GM12864 (cell line): ENCODE data around the gene PIEZO2.

Experiments used
- DNase-seq: peaks from one replicate; pipeline ENCODE4 v3.0.0-alpha.2; 2011; ENCODE audit warnings: low read depth
- H3K4me3 ChIP-seq: 2 replicates; pipeline ENCODE4 v1.5.1; 2011; ENCODE audit warnings: mild to moderate bottlenecking, low read depth, low read length, control low read depth
- TF ChIP-seq, protein P1 (sequence below): IDR thresholded peaks from 2 replicates; pipeline ENCODE4 v1.5.1; 2011; ENCODE audit warnings: low read depth, mild to moderate bottlenecking, moderate library complexity, low read length, control low read depth, inconsistent platforms; ENCODE audit errors: missing control alignments

The PIEZO2 gene

DNA sequence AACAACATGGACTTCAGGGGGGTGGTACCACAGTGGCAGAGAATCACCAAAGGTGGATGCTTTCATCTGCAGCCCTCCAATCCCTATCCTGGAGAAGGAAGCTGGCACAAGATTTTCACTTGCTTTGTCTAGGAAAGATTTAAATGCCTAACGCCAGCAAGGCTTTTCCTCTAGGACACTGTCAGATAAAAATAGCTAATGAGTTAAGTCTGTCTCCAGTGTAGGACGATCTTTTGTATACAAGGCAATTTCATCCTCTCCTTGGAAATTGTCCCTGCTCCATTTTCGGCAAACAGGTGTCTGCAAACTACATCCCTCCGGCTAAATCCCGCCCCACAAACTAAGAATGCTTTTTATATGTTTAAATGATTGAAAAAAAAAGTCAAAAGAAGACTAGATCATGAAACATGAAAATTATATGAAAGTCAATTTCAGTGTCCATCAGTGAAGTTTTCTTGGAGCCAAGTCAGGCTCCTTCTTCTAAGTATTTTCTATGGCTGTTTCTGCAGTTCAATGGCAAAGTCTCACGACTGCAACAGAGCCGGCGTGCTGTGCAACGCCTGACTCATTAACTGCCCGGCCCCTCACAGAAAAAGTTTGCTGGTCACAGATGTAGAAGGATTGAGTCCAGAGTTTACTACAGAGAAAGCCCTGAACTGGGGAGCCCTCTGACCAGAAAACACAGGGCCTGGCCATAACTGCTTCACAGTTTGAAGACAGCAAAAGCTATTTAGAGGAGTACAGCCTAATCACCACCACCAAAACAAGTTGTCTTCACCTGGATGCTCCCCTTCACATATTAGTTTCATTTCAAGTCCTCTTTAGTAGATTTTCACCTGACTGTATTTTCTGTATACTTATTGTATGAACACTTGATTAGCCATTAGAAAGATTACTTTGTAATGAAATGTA, 52.3 kb downstream of the PIEZO2 start:
- no peak for DNase-seq
- no peak overlapping the region for H3K4me3 ChIP-seq
- TF ChIP-seq, protein P1, sequence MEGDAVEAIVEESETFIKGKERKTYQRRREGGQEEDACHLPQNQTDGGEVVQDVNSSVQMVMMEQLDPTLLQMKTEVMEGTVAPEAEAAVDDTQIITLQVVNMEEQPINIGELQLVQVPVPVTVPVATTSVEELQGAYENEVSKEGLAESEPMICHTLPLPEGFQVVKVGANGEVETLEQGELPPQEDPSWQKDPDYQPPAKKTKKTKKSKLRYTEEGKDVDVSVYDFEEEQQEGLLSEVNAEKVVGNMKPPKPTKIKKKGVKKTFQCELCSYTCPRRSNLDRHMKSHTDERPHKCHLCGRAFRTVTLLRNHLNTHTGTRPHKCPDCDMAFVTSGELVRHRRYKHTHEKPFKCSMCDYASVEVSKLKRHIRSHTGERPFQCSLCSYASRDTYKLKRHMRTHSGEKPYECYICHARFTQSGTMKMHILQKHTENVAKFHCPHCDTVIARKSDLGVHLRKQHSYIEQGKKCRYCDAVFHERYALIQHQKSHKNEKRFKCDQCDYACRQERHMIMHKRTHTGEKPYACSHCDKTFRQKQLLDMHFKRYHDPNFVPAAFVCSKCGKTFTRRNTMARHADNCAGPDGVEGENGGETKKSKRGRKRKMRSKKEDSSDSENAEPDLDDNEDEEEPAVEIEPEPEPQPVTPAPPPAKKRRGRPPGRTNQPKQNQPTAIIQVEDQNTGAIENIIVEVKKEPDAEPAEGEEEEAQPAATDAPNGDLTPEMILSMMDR, result no peak

DNA sequence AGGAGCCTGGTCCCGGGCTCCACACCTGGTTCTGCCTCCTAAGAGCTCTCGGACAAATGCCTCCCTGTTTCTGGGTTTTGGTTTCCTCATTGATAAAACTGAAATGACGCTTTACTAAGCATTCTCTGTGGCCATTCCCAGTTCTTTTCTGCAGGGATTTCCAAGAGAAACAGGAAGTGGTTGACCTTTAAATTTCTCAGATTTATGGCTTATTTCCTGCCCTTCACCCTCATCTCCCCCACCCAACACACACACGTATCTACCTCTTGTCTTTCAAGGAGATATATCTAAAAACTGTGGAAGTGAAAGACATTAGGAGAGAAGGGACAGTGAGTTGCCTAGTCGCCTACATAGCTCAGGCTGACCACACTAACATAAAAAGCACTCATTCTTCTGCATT, 53.0 kb downstream of the PIEZO2 start:
- H3K4me3 ChIP-seq, result no peak overlapping the region
- DNase-seq, result no peak
- TF ChIP-seq, protein P1, result no peak

DNA sequence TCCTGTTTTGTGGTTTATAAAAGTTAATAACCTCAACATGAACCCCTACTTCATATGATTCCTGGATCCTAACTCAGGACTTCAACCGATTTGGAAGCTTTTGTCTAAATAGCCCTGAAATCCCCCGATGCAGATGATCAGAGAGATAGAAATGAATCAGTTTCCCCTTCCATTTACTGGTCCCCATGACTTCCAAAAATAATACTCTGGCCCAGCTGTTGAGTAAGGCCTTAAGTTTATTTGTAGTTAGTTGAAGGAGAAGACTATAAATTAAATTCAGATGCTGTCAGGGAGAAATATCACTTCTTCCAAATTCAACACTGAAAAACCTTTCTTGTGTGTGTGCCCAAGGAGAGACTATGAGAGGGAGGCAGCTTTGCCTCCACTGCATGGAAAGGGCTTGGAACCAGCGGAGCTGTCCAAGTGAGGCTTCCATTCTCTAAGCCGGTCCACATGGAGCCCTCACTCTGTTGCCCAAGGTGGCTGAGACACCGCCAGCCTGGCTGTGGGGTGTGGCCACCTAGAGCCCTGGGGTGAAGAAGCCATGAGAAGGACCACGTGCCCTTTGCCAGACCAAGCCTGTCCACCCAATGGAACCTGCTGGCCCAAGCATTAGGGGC, 53.6 kb downstream of the PIEZO2 start:
- DNase-seq, result no peak
- no peak overlapping the region for H3K4me3 ChIP-seq
- TF ChIP-seq, protein P1, result no peak

DNA sequence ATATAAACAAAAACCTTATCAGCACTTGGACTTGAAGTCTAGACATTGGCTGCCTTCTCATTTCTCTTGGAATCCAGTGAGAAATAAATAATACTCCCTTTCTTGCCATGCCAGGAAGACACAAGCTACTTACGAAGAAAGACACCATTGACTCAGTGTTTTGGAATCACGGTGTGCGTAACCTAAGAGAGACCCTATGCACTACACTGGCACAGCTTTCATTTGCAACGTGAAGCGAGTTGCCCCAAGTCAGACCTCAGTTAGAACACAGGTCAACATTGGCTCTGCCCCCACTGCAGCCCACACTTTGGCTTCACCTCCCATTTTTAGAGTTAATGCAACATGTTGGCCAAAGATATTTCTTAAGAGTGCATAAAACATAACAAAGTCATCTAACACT, 54.2 kb downstream of the PIEZO2 start:
- no peak for DNase-seq
- H3K4me3 ChIP-seq, result no peak overlapping the region
- TF ChIP-seq, protein P1, result no peak

DNA sequence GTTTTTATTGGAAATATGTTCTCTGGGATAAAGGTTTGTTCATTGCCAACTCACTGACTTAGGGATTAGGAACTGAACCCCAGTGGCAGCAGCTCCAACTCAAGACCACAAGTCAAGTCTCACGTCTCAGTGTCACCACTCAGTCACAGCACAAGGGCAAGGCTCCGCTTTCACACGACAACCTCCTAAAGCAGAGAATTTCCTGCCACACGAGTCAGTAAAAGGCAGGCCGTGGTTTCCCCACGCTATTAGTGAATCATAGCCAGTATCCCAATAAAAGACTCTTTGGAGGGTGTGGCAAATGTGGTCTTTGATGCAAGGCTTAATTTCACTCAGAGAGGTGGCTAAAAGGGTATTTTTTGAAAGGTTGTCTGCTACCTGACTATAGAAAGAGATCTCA, 57.6 kb downstream of the PIEZO2 start:
- TF ChIP-seq, protein P1, result no peak

DNA sequence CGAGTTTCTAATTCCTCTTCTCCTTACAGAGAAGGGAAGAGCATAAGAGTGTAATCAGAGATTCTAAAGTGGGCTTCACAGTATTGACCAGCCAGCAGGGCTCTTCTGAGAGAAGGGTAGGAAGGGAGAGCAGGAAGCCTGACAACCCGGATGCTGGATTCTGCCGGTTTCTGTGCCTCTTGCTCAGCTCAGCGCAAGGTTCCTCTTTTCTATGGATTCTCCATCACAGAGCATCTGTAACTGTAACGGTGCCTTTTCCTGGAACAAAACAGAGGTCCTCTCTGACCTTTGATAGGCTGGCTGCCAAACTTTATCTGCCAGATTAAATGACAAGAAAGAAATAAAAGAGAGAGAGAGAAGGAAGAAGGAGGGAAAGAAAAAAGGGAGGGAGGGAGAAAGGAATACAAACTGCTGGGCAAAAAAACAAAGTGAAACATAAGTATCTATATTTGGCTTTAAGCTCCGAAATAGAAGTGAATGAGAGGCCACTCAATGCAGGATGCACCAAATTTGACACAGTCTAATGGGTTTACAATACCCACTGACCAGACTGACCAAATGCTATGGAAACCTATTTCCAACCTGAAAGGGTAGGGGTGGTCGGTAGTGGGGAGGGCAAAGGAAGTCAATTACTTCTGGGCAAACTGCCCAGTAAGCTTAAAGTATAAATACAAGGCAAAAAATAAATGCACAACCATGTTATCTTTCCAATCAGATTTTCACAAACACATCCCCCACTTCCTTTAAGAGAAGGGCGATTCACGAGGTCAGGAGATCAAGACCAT, 59.2 kb downstream of the PIEZO2 start:
- no peak overlapping the region for H3K4me3 ChIP-seq
- no peak for DNase-seq
- TF ChIP-seq, protein P1, result no peak

More for the DNA sequence above, 57.6 kb downstream of the PIEZO2 start:
- no peak overlapping the region for H3K4me3 ChIP-seq
- DNase-seq, result no peak
